Measurements from ENCODE around the gene GDF11. TPM values are rescaled to one million over a fixed set of nuclear protein-coding genes. Genes with fewer than 3 reads are reported as not detected.

Gene GDF11
- total and polyA plus RNA-seq, 2 of the 4 experiments (the other 2 are of a cell fraction) = 2.7 to 12.9 TPM

GRCh38 chr12:55733021-55733555 is 9.8 kb upstream of the GDF11 start:
- no peak overlapping the region for H4K91ac ChIP-seq (ENCODE audit: insufficient read depth, low read depth, low read length)
- dilution Hi-C loops (cut with HindIII; ENCODE audit: low sequenced_read_pairs, unreplicated experiment) = no loop called here
- in situ Hi-C loops (cut with MboI; ENCODE audit: low sequenced_read_pairs) = no loop called here

More at GRCh38 chr12:55733021-55733555, 9.8 kb upstream of the GDF11 start:
- no TSS peak for BruUV-seq (replicated peaks)
- TF ChIP-seq POLR2A (IDR thresholded peaks at IDR 0.05; ENCODE audit: low read depth, low read length) (no peak), MAZ (IDR thresholded peaks at IDR 0.05; ENCODE audit: borderline replicate concordance, low read depth, low read length) (no peak), MAFK (IDR thresholded peaks at IDR 0.05; ENCODE audit: low read depth, low read length) (no peak), FOS (IDR thresholded peaks at IDR 0.05; ENCODE audit: low read depth, low read length) (no peak), CTCF (conservative IDR thresholded peaks at IDR 0.05; ENCODE audit: low read depth, low read length) (no peak), NFE2L2 (IDR thresholded peaks at IDR 0.05; ENCODE audit: low read depth, low read length) (no peak)
- Histone ChIP-seq H3K4me2 (ENCODE audit: low read depth, low read length) (no peak overlapping the region), H3K18ac (ENCODE audit: low read depth, low read length) (no peak overlapping the region), H3K9me1 (ENCODE audit: insufficient read depth, low read length) (0 out of 2 replicates have a peak, but pooled peaks cover 3% of the 10 kb centered on the region), H2BK15ac (ENCODE audit: low read depth, low read length) (no peak overlapping the region), H3K9me3 (ENCODE audit: control insufficient read depth, insufficient read depth, low read length) (no peaks in the 10 kb centered on the region), H2BK120ac (ENCODE audit: low read depth, low read length) (no peak overlapping the region), H2AFZ (replicated peaks; ENCODE audit: low read length, poor library complexity) (no peak overlapping the region), H3K79me1 (ENCODE audit: low read depth in 1 of 2, low read length in 2 of 2) (peaks cover 0 to 43% of the 10 kb centered on the region in 2 experiments; a peak in 2 of 4 replicates), H3K4ac (ENCODE audit: low read depth, low read length) (no peak overlapping the region), H3K4me1 (ENCODE audit: control insufficient read depth, insufficient read depth, low read length) (peaks cover 7% of the 10 kb centered on the region), H3K56ac (ENCODE audit: extremely low read depth, insufficient read depth, low read length) (no peak overlapping the region), H4K8ac (ENCODE audit: low read depth in 2 of 2, low read length in 2 of 2) (no peak overlapping the region), H3K36me3 (ENCODE audit: control insufficient read depth, insufficient read depth, low read length) (no peaks in the 10 kb centered on the region), H3K27ac (ENCODE audit: insufficient read depth, low read length) (no peak overlapping the region), H3K4me3 (ENCODE audit: insufficient read depth, low read depth, low read length) (no peak overlapping the region), H4K20me1 (ENCODE audit: insufficient read depth, low read length) (peaks cover 11% of the 10 kb centered on the region), H4K5ac (ENCODE audit: low read depth, low read length) (no peak overlapping the region), H2BK5ac (ENCODE audit: low read depth, low read length, poor library complexity, severe bottlenecking) (no peak overlapping the region), H3K9ac (ENCODE audit: low read depth, low read length) (no peak overlapping the region), H2AK5ac (ENCODE audit: low read depth, low read length) (no peak overlapping the region), H2AK9ac (replicated peaks; ENCODE audit: low read depth, low read length, poor library complexity) (no peak overlapping the region), H2BK20ac (ENCODE audit: low read depth, low read length) (no peak overlapping the region), H3K14ac (replicated peaks; ENCODE audit: low read depth, low read length) (no peak overlapping the region), H3K27me3 (ENCODE audit: control insufficient read depth, insufficient read depth, low read length) (no peaks in the 10 kb centered on the region), H3K23ac (ENCODE audit: low read depth, low read length) (no peak overlapping the region)
- ChIA-PET CTCF (no interaction called here), POLR2A (ENCODE audit: unreplicated experiment) (no interaction called here)
- intact Hi-C loops (cut with micrococcal nuclease) = no loop called here
- WGBS, 2 experiments (ENCODE audit: extremely low coverage in 2 of 2, insufficient read length in 1 of 2) = 100% methylated on average over 4 of the region's 14 CpGs; no CpG with 5 or more reads in 1 of the 2 experiments
- ATAC-seq (ENCODE audit: low read depth) (no peak), DNase-seq (no peak)

Measured in IMR-90 (cell line).